ENCODE data around the gene MTM1.

- TF ChIP-seq, protein P1, sequence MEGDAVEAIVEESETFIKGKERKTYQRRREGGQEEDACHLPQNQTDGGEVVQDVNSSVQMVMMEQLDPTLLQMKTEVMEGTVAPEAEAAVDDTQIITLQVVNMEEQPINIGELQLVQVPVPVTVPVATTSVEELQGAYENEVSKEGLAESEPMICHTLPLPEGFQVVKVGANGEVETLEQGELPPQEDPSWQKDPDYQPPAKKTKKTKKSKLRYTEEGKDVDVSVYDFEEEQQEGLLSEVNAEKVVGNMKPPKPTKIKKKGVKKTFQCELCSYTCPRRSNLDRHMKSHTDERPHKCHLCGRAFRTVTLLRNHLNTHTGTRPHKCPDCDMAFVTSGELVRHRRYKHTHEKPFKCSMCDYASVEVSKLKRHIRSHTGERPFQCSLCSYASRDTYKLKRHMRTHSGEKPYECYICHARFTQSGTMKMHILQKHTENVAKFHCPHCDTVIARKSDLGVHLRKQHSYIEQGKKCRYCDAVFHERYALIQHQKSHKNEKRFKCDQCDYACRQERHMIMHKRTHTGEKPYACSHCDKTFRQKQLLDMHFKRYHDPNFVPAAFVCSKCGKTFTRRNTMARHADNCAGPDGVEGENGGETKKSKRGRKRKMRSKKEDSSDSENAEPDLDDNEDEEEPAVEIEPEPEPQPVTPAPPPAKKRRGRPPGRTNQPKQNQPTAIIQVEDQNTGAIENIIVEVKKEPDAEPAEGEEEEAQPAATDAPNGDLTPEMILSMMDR (conservative IDR thresholded peaks at IDR 0.05) = 0 out of 2 replicates have a peak, but pooled peaks have one; percentile 16
- no peak for TF ChIP-seq EZH2 (IDR thresholded peaks at IDR 0.05; ENCODE audit: low read depth)
Observed at GRCh38 chrX:150693725-150694574, 125.5 kb downstream of the MTM1 start.

Measured in PC-9 (cell line).